ENCODE data around the gene SLC26A4. TPM values are rescaled to one million over a fixed set of nuclear protein-coding genes. Genes with fewer than 3 reads are reported as not detected.
"Not testable (repeated sequence)": the region's sequence is repeated elsewhere in the genome, so short reads cannot be mapped to it uniquely, and the experiment has no call there.

SLC26A4 gene
- total RNA-seq, 1 donor: under 0.01 TPM

- no peak for DNase-seq (ENCODE audit: low read depth)
- H3K4me3 ChIP-seq (ENCODE audit: low read depth, low read length): no peak overlapping the region
- TF ChIP-seq CTCF (IDR thresholded peaks at IDR 0.05; ENCODE audit: insufficient read depth, low read depth, low read length): no peak
Observed at GRCh38 chr7:107638594-107638993, 22.0 kb upstream of the SLC26A4 start.

GRCh38 chr7:107639070-107639469 is 21.6 kb upstream of the SLC26A4 start:
- DNase-seq (ENCODE audit: low read depth); H3K4me3 ChIP-seq (ENCODE audit: low read depth, low read length): not testable (repeated sequence)

GRCh38 chr7:107641676-107642075 is 19.0 kb upstream of the SLC26A4 start:
- no peak overlapping the region for H3K4me3 ChIP-seq (ENCODE audit: low read depth, low read length)
- DNase-seq (ENCODE audit: low read depth): no peak
- TF ChIP-seq CTCF (IDR thresholded peaks at IDR 0.05; ENCODE audit: insufficient read depth, low read depth, low read length): no peak

- no peak overlapping the region for H3K4me3 ChIP-seq (ENCODE audit: low read depth, low read length)
- DNase-seq (ENCODE audit: low read depth): no peak
- no peak for TF ChIP-seq CTCF (IDR thresholded peaks at IDR 0.05; ENCODE audit: insufficient read depth, low read depth, low read length)
Observed at GRCh38 chr7:107642501-107642900, 18.1 kb upstream of the SLC26A4 start.

GRCh38 chr7:107643407-107643806 is 17.2 kb upstream of the SLC26A4 start:
- DNase-seq (ENCODE audit: low read depth): peak; percentile 23
- peak; percentile 27 for TF ChIP-seq CTCF (IDR thresholded peaks at IDR 0.05; ENCODE audit: insufficient read depth, low read depth, low read length)
- H3K4me3 ChIP-seq (ENCODE audit: low read depth, low read length): no peak overlapping the region

GRCh38 chr7:107643938-107644308 is 16.7 kb upstream of the SLC26A4 start:
- no peak overlapping the region for H3K4me3 ChIP-seq (ENCODE audit: low read depth, low read length)
- no peak for TF ChIP-seq CTCF (IDR thresholded peaks at IDR 0.05; ENCODE audit: insufficient read depth, low read depth, low read length)
- DNase-seq (ENCODE audit: low read depth): no peak

- TF ChIP-seq CTCF (IDR thresholded peaks at IDR 0.05; ENCODE audit: insufficient read depth, low read depth, low read length): no peak
- no peak overlapping the region for H3K4me3 ChIP-seq (ENCODE audit: low read depth, low read length)
- DNase-seq (ENCODE audit: low read depth): peak; percentile 33
Observed at GRCh38 chr7:107644309-107644974, 16.2 kb upstream of the SLC26A4 start.

Data from fibroblast of villous mesenchyme (primary cell).